Measurements from ENCODE around the gene DENND1A. TPM values are rescaled to one million over a fixed set of nuclear protein-coding genes. Genes with fewer than 3 reads are reported as not detected.
A peak's percentile ranks its signal among the peaks of the same experiment; 100 is the strongest.
"Not testable (repeated sequence)": the region's sequence is repeated elsewhere in the genome, so short reads cannot be mapped to it uniquely, and the experiment has no call there.

Gene DENND1A
- total RNA-seq, 1 experiment from 2014 or later = 19.7 TPM

DNA sequence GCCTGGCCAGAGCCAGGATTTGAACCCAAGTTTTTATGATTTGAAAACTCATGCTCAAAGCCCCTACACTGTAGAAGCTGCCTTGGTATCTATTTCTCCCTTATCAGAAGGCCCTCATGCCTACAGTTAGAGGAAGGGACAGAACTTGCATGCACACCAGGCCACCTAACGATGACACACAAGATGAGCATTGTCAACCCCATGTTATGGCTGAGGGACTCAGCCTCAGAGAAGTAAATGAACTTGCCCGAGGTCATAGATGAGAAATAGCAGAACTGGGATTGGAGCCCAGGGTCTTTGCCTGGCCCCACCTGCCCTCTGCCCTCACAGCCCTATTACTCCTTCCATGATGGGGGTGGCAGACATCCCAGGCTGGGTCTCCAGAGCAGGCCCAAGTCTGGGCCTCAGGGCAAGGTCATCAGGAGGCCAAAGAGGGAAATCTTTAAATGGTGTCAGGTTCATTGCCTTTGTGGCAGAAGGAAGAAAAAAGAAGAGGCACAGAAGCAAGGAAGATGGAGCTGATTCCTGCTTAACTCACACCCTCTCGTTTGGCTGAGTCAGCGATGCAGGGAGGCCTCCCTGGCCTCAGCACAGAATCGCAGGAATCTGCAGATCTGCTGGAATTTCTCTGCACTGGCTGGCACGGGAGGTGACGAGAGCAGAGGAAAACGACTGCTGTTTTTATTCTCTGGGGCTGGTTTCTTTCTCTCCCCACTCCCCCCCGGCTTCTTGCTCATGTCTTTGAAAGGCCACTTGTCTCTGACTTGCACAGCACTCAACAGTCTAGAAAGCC is 594.5 kb downstream of the DENND1A start:
- no peak overlapping the region for H3K27ac ChIP-seq (ENCODE audit: low read length)
- peaks cover 10% of the 10 kb centered on the region for H3K4me1 ChIP-seq (ENCODE audit: control insufficient read depth, insufficient read depth, low read length)
- H3K36me3 ChIP-seq (ENCODE audit: control insufficient read depth, insufficient read depth, low read length) = no peaks in the 10 kb centered on the region
- no TSS peak for BruUV-seq (replicated peaks)
- H3K9me3 ChIP-seq (ENCODE audit: control insufficient read depth, insufficient read depth, low read depth, low read length) = no peaks in the 10 kb centered on the region
- TF ChIP-seq, protein P1, sequence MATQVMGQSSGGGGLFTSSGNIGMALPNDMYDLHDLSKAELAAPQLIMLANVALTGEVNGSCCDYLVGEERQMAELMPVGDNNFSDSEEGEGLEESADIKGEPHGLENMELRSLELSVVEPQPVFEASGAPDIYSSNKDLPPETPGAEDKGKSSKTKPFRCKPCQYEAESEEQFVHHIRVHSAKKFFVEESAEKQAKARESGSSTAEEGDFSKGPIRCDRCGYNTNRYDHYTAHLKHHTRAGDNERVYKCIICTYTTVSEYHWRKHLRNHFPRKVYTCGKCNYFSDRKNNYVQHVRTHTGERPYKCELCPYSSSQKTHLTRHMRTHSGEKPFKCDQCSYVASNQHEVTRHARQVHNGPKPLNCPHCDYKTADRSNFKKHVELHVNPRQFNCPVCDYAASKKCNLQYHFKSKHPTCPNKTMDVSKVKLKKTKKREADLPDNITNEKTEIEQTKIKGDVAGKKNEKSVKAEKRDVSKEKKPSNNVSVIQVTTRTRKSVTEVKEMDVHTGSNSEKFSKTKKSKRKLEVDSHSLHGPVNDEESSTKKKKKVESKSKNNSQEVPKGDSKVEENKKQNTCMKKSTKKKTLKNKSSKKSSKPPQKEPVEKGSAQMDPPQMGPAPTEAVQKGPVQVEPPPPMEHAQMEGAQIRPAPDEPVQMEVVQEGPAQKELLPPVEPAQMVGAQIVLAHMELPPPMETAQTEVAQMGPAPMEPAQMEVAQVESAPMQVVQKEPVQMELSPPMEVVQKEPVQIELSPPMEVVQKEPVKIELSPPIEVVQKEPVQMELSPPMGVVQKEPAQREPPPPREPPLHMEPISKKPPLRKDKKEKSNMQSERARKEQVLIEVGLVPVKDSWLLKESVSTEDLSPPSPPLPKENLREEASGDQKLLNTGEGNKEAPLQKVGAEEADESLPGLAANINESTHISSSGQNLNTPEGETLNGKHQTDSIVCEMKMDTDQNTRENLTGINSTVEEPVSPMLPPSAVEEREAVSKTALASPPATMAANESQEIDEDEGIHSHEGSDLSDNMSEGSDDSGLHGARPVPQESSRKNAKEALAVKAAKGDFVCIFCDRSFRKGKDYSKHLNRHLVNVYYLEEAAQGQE (IDR thresholded peaks at IDR 0.05; ENCODE audit: insufficient read depth in 1 of 2, low read depth in 2 of 2, low read length in 1 of 2) = no peak
- TF ChIP-seq SIN3A (IDR thresholded peaks at IDR 0.05; ENCODE audit: borderline replicate concordance, insufficient read depth, low read depth, low read length) = no peak
- TF ChIP-seq POLR2AphosphoS5 (IDR thresholded peaks at IDR 0.05; ENCODE audit: low read depth, low read length) = no peak
- TF ChIP-seq TCF7L2 (IDR thresholded peaks at IDR 0.05; ENCODE audit: low read depth, low read length) = no peak
- TF ChIP-seq, protein P2, sequence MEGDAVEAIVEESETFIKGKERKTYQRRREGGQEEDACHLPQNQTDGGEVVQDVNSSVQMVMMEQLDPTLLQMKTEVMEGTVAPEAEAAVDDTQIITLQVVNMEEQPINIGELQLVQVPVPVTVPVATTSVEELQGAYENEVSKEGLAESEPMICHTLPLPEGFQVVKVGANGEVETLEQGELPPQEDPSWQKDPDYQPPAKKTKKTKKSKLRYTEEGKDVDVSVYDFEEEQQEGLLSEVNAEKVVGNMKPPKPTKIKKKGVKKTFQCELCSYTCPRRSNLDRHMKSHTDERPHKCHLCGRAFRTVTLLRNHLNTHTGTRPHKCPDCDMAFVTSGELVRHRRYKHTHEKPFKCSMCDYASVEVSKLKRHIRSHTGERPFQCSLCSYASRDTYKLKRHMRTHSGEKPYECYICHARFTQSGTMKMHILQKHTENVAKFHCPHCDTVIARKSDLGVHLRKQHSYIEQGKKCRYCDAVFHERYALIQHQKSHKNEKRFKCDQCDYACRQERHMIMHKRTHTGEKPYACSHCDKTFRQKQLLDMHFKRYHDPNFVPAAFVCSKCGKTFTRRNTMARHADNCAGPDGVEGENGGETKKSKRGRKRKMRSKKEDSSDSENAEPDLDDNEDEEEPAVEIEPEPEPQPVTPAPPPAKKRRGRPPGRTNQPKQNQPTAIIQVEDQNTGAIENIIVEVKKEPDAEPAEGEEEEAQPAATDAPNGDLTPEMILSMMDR (IDR thresholded peaks at IDR 0.05) = no peak
- in situ Hi-C loops (cut with HindIII; ENCODE audit: low pct_unique_long_range_greater_than_20kb, low sequenced_read_pairs) = no loop called here
- CTCF ChIA-PET = no interaction called here
- DNase-seq (ENCODE audit: low read depth, low spot score) (no peak), ATAC-seq (peak; percentile 62)
- POLR2A ChIA-PET = no interaction called here
- H3K4me3 ChIP-seq (ENCODE audit: low read depth in 2 of 2, low read length in 2 of 2) = no peak overlapping the region
- no peaks in the 10 kb centered on the region for H3K27me3 ChIP-seq (ENCODE audit: control insufficient read depth, insufficient read depth, low read length)
- intact Hi-C loops (cut with micrococcal nuclease; ENCODE audit: unreplicated experiment) = no loop called here

DNA sequence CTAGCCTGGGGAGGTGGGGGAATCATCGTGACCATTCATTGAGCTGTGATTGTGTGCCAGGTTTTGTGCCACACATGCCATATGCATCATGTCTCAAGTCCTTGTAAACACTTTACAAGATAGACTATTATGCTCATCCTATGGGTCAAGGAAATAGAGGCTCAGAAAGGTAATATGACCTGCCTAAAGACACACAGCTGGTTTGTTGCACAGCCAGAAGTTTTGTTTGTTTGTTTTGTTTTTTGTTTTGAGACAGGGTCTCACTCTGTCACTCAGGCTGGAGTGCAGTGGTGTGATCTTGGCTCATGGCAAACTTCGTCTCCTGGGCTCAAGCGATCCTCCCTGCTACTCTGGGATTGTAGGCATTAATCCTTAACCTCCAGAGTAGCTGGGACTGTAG is 595.3 kb downstream of the DENND1A start:
- Histone ChIP-seq H3K4me3 (ENCODE audit: low read depth in 2 of 2, low read length in 2 of 2) (no peak overlapping the region), H3K9me3 (ENCODE audit: control insufficient read depth, insufficient read depth, low read depth, low read length) (no peaks in the 10 kb centered on the region), H3K36me3 (ENCODE audit: control insufficient read depth, insufficient read depth, low read length) (no peaks in the 10 kb centered on the region), H3K27me3 (ENCODE audit: control insufficient read depth, insufficient read depth, low read length) (no peaks in the 10 kb centered on the region), H3K4me1 (ENCODE audit: control insufficient read depth, insufficient read depth, low read length) (peaks cover 10% of the 10 kb centered on the region), H3K27ac (ENCODE audit: low read length) (no peak overlapping the region)
- intact Hi-C loops (cut with micrococcal nuclease; ENCODE audit: unreplicated experiment) (no loop called here), in situ Hi-C loops (cut with HindIII; ENCODE audit: low pct_unique_long_range_greater_than_20kb, low sequenced_read_pairs) (no loop called here)
- POLR2A ChIA-PET = no interaction called here
- DNase-seq (ENCODE audit: low read depth, low spot score) = no peak
- TF ChIP-seq TCF7L2 (IDR thresholded peaks at IDR 0.05; ENCODE audit: low read depth, low read length) = no peak
- TF ChIP-seq, protein P2 (IDR thresholded peaks at IDR 0.05) = no peak
- no peak for TF ChIP-seq POLR2AphosphoS5 (IDR thresholded peaks at IDR 0.05; ENCODE audit: low read depth, low read length)
- TF ChIP-seq, protein P1 (IDR thresholded peaks at IDR 0.05; ENCODE audit: insufficient read depth in 1 of 2, low read depth in 2 of 2, low read length in 1 of 2) = no peak
- no peak for TF ChIP-seq SIN3A (IDR thresholded peaks at IDR 0.05; ENCODE audit: borderline replicate concordance, insufficient read depth, low read depth, low read length)
- CTCF ChIA-PET = no interaction called here
- no TSS peak for BruUV-seq (replicated peaks)
- ATAC-seq = no peak

DNA sequence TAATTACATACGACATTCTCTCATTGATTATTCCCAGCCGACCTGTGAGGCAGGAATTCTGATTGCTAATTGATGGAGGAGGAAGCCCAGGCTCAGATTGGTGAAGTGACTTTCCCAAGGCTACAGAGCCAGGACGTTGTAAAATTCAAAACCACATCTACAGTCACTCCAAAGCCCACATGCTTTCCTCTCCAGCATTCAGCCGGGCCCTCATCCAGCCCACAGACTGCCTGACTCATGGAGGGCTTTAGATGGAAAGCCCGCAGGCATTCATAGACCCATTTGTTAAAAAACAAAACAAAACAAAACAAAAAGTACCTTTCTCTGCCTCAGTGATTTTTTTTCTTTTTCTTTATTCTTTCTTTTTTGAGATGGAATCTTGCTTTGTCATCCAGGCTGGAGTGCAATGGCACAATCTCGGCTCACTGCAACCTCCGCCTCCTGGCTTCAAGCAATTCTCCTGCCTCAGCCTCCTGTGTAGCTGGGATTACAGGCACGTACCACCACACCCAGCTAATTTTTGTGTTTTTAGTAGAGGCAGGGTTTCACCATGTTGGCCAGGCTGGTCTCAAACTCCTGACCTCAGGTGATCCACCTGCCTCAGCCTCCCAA is 596.8 kb downstream of the DENND1A start:
- in situ Hi-C loops (cut with HindIII; ENCODE audit: low pct_unique_long_range_greater_than_20kb, low sequenced_read_pairs); POLR2A ChIA-PET; H3K9me3 ChIP-seq (ENCODE audit: control insufficient read depth, insufficient read depth, low read depth, low read length); CTCF ChIA-PET; H3K27ac ChIP-seq (ENCODE audit: low read length); BruUV-seq (replicated peaks); intact Hi-C loops (cut with micrococcal nuclease; ENCODE audit: unreplicated experiment); H3K36me3 ChIP-seq (ENCODE audit: control insufficient read depth, insufficient read depth, low read length); DNase-seq (ENCODE audit: low read depth, low spot score); H3K4me3 ChIP-seq (ENCODE audit: low read depth in 2 of 2, low read length in 2 of 2); H3K27me3 ChIP-seq (ENCODE audit: control insufficient read depth, insufficient read depth, low read length); ATAC-seq: not testable (repeated sequence)
- peaks cover 10% of the 10 kb centered on the region for H3K4me1 ChIP-seq (ENCODE audit: control insufficient read depth, insufficient read depth, low read length)
